Measurements from ENCODE around the gene H3-3A.

The H3-3A gene

GRCh38 chr1:226110249-226111097 is 48.0 kb downstream of the H3-3A start:
- H3K9me3 Mint-ChIP-seq, result no peaks in the 10 kb centered on the region
- H3K4me3 Mint-ChIP-seq, result peak overlapping the region; percentile 87 to 97
- no peaks in the 10 kb centered on the region for H3K27me3 Mint-ChIP-seq
- peak overlapping the region; percentile 68 to 92 for H3K27ac Mint-ChIP-seq
- DNase-seq, result peak; percentile 81 to 85
- ATAC-seq, result peak; percentile 86
- H3K4me1 Mint-ChIP-seq, result peaks cover 32% of the 10 kb centered on the region

- Mint-ChIP-seq H3K27me3 (no peaks in the 10 kb centered on the region), H3K9me3 (no peaks in the 10 kb centered on the region), H3K4me1 (peaks cover 32% of the 10 kb centered on the region), H3K4me3 (peak overlapping the region; percentile 87 to 97), H3K27ac (peak overlapping the region; percentile 68 to 81)
- DNase-seq (no peak), ATAC-seq (no peak)
Measured at GRCh38 chr1:226111098-226111882, 48.8 kb downstream of the H3-3A start.

- ATAC-seq (no peak), DNase-seq (no peak)
- Mint-ChIP-seq H3K4me1 (peaks cover 32% of the 10 kb centered on the region), H3K9me3 (no peaks in the 10 kb centered on the region), H3K27ac (peak overlapping the region in 1 of 2 donors; percentile 20), H3K4me3 (peak overlapping the region in 1 of 2 donors; percentile 87), H3K27me3 (no peaks in the 10 kb centered on the region)
Measured at GRCh38 chr1:226111883-226112261, 49.4 kb downstream of the H3-3A start.

GRCh38 chr1:226112626-226113025 is 50.1 kb downstream of the H3-3A start:
- Mint-ChIP-seq H3K27ac (no peak overlapping the region), H3K9me3 (no peaks in the 10 kb centered on the region), H3K27me3 (no peaks in the 10 kb centered on the region), H3K4me3 (no peak overlapping the region), H3K4me1 (peaks cover 30% of the 10 kb centered on the region)
- DNase-seq (no peak), ATAC-seq (no peak)

- Mint-ChIP-seq H3K9me3 (no peaks in the 10 kb centered on the region), H3K4me1 (peaks cover 17% of the 10 kb centered on the region), H3K27me3 (peaks cover 7% of the 10 kb centered on the region), H3K4me3 (no peak overlapping the region), H3K27ac (no peak overlapping the region)
- DNase-seq (no peak), ATAC-seq (no peak)
Measured at GRCh38 chr1:226116673-226117072, 54.2 kb downstream of the H3-3A start.

- Mint-ChIP-seq H3K4me1 (peaks cover 17% of the 10 kb centered on the region), H3K4me3 (no peak overlapping the region), H3K27me3 (peaks cover 7% of the 10 kb centered on the region), H3K27ac (no peak overlapping the region), H3K9me3 (no peaks in the 10 kb centered on the region)
- DNase-seq (no peak), ATAC-seq (no peak)
Measured at GRCh38 chr1:226117330-226117729, 54.8 kb downstream of the H3-3A start.

- no peak for DNase-seq
- Mint-ChIP-seq H3K27me3 (peaks cover 7% of the 10 kb centered on the region), H3K4me1 (peaks cover 22% of the 10 kb centered on the region), H3K27ac (no peak overlapping the region), H3K9me3 (no peaks in the 10 kb centered on the region), H3K4me3 (no peak overlapping the region)
- ATAC-seq, result no peak
Measured at GRCh38 chr1:226118357-226118756, 55.8 kb downstream of the H3-3A start.

GRCh38 chr1:226119169-226119568 is 56.7 kb downstream of the H3-3A start:
- H3K27ac Mint-ChIP-seq, result no peak overlapping the region
- no peak for ATAC-seq

GRCh38 chr1:226120398-226120797 is 57.9 kb downstream of the H3-3A start:
- no peak for ATAC-seq
- Mint-ChIP-seq H3K27me3 (peaks cover 19% of the 10 kb centered on the region), H3K4me1 (peaks cover 38% of the 10 kb centered on the region), H3K4me3 (peak overlapping the region; percentile 51 to 76), H3K27ac (no peak overlapping the region), H3K9me3 (no peaks in the 10 kb centered on the region)
- DNase-seq, result no peak

More at GRCh38 chr1:226119169-226119568, 56.7 kb downstream of the H3-3A start:
- peaks cover 14% of the 10 kb centered on the region for H3K27me3 Mint-ChIP-seq
- DNase-seq, result no peak
- peaks cover 30% of the 10 kb centered on the region for H3K4me1 Mint-ChIP-seq
- no peak overlapping the region for H3K4me3 Mint-ChIP-seq
- H3K9me3 Mint-ChIP-seq, result no peaks in the 10 kb centered on the region

GRCh38 chr1:226121049-226121586 is 58.6 kb downstream of the H3-3A start:
- H3K27me3 Mint-ChIP-seq, result peaks cover 21% of the 10 kb centered on the region
- ATAC-seq (no peak), DNase-seq (peak in 1 of 2 donors; percentile 37)
- peaks cover 40% of the 10 kb centered on the region for H3K4me1 Mint-ChIP-seq
- no peaks in the 10 kb centered on the region for H3K9me3 Mint-ChIP-seq
- H3K27ac Mint-ChIP-seq, result peak overlapping the region in 1 of 2 donors; percentile 67
- peak overlapping the region; percentile 76 to 84 for H3K4me3 Mint-ChIP-seq
